Measurements from ENCODE around the gene TSPAN18.

DNA sequence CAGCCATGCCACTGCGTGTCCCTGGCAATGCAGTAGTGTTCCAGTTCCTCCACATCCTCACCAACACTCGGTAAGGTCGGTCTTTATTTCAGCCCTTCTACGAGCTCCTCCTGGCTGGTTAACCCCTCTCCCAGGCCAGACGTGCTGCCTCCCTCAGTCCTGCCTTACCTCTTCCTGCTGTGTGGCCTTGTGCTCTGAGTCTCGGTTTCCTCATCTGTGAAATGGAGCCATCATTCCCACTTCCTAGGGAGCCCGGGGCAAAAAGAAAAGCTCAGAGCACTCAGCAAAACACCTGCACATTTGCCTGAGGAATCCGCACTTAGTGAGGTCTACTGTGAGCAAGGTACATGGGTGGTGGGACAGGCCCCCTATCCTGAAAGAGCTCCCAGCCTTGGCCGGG is 214.1 kb downstream of the TSPAN18 start:
- no peak for TF ChIP-seq CTCF (IDR thresholded peaks at IDR 0.05)
- TF ChIP-seq POLR2A (IDR thresholded peaks at IDR 0.05) = no peak
- TF ChIP-seq EP300 (IDR thresholded peaks at IDR 0.05) = no peak

All from ovary (tissue), 3 donors.